GM12872 (cell line): Measurements from ENCODE around the gene MRAP2.

Experiments used
- TF ChIP-seq, protein P1 (sequence below): IDR thresholded peaks from 3 replicates; pipeline ENCODE4 v1.5.1; 2011; ENCODE audit warnings: low read depth, mild to moderate bottlenecking, low read length, moderate library complexity; ENCODE audit not compliant: insufficient read depth

MRAP2 gene

GRCh38 chr6:84052204-84052882, 18.8 kb downstream of the MRAP2 start:
- TF ChIP-seq, protein P1, sequence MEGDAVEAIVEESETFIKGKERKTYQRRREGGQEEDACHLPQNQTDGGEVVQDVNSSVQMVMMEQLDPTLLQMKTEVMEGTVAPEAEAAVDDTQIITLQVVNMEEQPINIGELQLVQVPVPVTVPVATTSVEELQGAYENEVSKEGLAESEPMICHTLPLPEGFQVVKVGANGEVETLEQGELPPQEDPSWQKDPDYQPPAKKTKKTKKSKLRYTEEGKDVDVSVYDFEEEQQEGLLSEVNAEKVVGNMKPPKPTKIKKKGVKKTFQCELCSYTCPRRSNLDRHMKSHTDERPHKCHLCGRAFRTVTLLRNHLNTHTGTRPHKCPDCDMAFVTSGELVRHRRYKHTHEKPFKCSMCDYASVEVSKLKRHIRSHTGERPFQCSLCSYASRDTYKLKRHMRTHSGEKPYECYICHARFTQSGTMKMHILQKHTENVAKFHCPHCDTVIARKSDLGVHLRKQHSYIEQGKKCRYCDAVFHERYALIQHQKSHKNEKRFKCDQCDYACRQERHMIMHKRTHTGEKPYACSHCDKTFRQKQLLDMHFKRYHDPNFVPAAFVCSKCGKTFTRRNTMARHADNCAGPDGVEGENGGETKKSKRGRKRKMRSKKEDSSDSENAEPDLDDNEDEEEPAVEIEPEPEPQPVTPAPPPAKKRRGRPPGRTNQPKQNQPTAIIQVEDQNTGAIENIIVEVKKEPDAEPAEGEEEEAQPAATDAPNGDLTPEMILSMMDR: no peak

DNA sequence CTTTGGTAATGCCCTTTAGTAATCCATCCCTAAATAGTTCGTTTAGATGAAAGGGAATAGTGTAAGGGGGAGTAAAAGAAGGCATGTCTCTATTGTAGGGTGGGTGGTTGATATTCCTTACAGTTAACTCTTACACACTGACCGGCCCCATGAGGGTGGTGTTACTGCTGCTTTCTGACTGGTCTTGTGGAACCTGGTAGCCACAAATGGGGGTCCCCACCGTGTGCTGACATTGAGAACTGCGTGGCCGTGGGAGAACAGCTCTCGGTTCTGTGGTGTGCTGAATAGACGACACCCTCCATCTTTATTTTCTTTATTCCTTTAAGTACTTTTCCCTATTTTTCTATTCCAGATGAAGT, 19.3 kb downstream of the MRAP2 start:
- TF ChIP-seq, protein P1: no peak

- TF ChIP-seq, protein P1: no peak
Observed at GRCh38 chr6:84055647-84056046, 22.1 kb downstream of the MRAP2 start.

DNA sequence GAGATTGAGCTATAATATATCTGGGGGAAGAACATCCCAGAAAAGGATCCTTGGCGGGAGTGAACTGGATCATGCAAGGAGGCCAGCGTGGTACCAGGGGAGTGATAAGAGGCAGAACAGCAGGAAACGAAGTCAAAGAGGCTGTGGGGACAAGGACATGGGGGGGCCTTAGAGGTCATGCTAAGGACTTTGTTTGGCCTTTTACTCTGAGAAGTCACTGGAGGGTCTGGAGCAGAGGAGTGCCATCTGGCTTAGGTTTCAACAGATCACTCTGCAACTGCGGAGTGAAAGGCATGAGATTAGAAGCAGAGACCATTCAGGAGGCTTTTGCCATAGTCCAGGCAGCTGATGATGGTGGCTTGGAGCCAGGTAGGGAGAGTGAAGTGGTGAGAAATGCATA, 24.3 kb downstream of the MRAP2 start:
- TF ChIP-seq, protein P1: no peak

- TF ChIP-seq, protein P1: no peak
Observed at GRCh38 chr6:84059082-84059481, 25.5 kb downstream of the MRAP2 start.

GRCh38 chr6:84061174-84061573, 27.6 kb downstream of the MRAP2 start:
- TF ChIP-seq, protein P1: no peak

GRCh38 chr6:84061613-84062398, 28.2 kb downstream of the MRAP2 start:
- TF ChIP-seq, protein P1: no peak
